Trophoblast cell (in vitro differentiated cells and primary cell): ENCODE data around the gene KRT3.

Source experiments
- DNase-seq, 2 donors: peaks; one replicate each; pipeline ENCODE4 v3.0.0-alpha.2; 2016
- H2AFZ ChIP-seq: 2 replicates; pipeline ENCODE4 v1.6.1; 2013; ENCODE audit warnings: low read length, moderate library complexity, mild to moderate bottlenecking; ENCODE audit not compliant: insufficient read depth, poor library complexity
- H2AK5ac ChIP-seq: 2 replicates; pipeline ENCODE4 v1.6.1; 2013; ENCODE audit warnings: mild to moderate bottlenecking, low read length
- H2BK120ac ChIP-seq: 2 replicates; pipeline ENCODE4 v1.6.1; 2013; ENCODE audit warnings: low read length, mild to moderate bottlenecking, moderate library complexity; ENCODE audit not compliant: insufficient read depth, poor library complexity
- H2BK12ac ChIP-seq: 2 replicates; pipeline ENCODE4 v1.6.1; 2013; ENCODE audit warnings: mild to moderate bottlenecking, low read length, moderate library complexity
- H2BK5ac ChIP-seq: 2 replicates; pipeline ENCODE4 v1.6.1; 2013; ENCODE audit warnings: low read length, low read depth, moderate library complexity, mild to moderate bottlenecking; ENCODE audit not compliant: poor library complexity
- H3K14ac ChIP-seq: 2 replicates; pipeline ENCODE4 v1.6.1; 2013; ENCODE audit warnings: mild to moderate bottlenecking, low read length
- H3K18ac ChIP-seq: 2 replicates; pipeline ENCODE4 v1.6.1; 2013; ENCODE audit warnings: mild to moderate bottlenecking, low read length
- H3K23ac ChIP-seq: 2 replicates; pipeline ENCODE4 v1.6.1; 2013; ENCODE audit warnings: low read length
- H3K27ac ChIP-seq: 2 replicates; pipeline ENCODE4 v1.5.1; 2013; ENCODE audit warnings: low read depth, mild to moderate bottlenecking, inconsistent platforms, low read length, moderate library complexity
- H3K27me3 ChIP-seq: 2 replicates; pipeline ENCODE4 v1.6.1; 2013; ENCODE audit warnings: inconsistent platforms, mild to moderate bottlenecking, low read length, moderate library complexity; ENCODE audit not compliant: insufficient read depth
- H3K36me3 ChIP-seq, 2 experiments: 1 replicate in 1 of 2; 2 replicates in 1 of 2; pipeline ENCODE4 v1.6.1; 2013; ENCODE audit warnings: low read length in 2 of 2, mild to moderate bottlenecking in 2 of 2, moderate library complexity in 1 of 2; ENCODE audit not compliant: insufficient read depth in 2 of 2, control insufficient read depth in 1 of 2
- H3K4ac ChIP-seq: 2 replicates; pipeline ENCODE4 v1.6.1; 2013; ENCODE audit warnings: low read depth, mild to moderate bottlenecking, low read length, moderate library complexity
- H3K4me1 ChIP-seq, 2 experiments: 1 replicate in 1 of 2; 2 replicates in 1 of 2; pipeline ENCODE4 v1.6.1; 2013; ENCODE audit warnings: low read length in 2 of 2, mild to moderate bottlenecking in 2 of 2, moderate library complexity in 1 of 2; ENCODE audit not compliant: insufficient read depth in 2 of 2, control insufficient read depth in 1 of 2
- H3K4me2 ChIP-seq: 2 replicates; pipeline ENCODE4 v1.6.1; 2013; ENCODE audit warnings: inconsistent platforms, mild to moderate bottlenecking, low read length, moderate library complexity
- H3K4me3 ChIP-seq: 2 replicates; pipeline ENCODE4 v1.5.1; 2013; ENCODE audit warnings: mild to moderate bottlenecking, low read depth, low read length, inconsistent platforms
- H3K79me1 ChIP-seq: one replicate; pipeline ENCODE4 v1.6.1; 2013; ENCODE audit warnings: low read length
- H3K79me2 ChIP-seq: 2 replicates; pipeline ENCODE4 v1.6.1; 2013; ENCODE audit warnings: low read length, mild to moderate bottlenecking; ENCODE audit not compliant: control insufficient read depth, insufficient read depth, poor library complexity
- H3K9ac ChIP-seq: 2 replicates; pipeline ENCODE4 v1.6.1; 2013; ENCODE audit warnings: mild to moderate bottlenecking, low read length
- H3K9me3 ChIP-seq: 2 replicates; pipeline ENCODE4 v1.6.1; 2013; ENCODE audit warnings: low read depth, mild to moderate bottlenecking, control low read depth, inconsistent platforms, low read length; ENCODE audit not compliant: insufficient read depth
- H4K12ac ChIP-seq: 2 replicates; pipeline ENCODE4 v1.6.1; 2013; ENCODE audit warnings: low read depth, mild to moderate bottlenecking, low read length, moderate library complexity
- H4K8ac ChIP-seq: 2 replicates; pipeline ENCODE4 v1.6.1; 2013; ENCODE audit warnings: low read depth, mild to moderate bottlenecking, low read length, moderate library complexity
- H4K91ac ChIP-seq: one replicate; pipeline ENCODE4 v1.6.1; 2013; ENCODE audit warnings: low read depth, mild to moderate bottlenecking, low read length, moderate library complexity
- WGBS: extraction: QIAGEN DNeasy Blood & Tissue Kit; methylation state at CpG from one replicate; pipeline ENCODE4 v1.1.7; 2013; ENCODE audit warnings: missing lambda C conversion rate; ENCODE audit not compliant: insufficient read length, insufficient coverage; ENCODE audit errors: extremely low coverage; 5-methylcytosine and 5-hydroxymethylcytosine counted together

The KRT3 gene

GRCh38 chr12:52828156-52828555 is 32.2 kb upstream of the KRT3 start:
- H3K27ac ChIP-seq = no peak overlapping the region

DNA sequence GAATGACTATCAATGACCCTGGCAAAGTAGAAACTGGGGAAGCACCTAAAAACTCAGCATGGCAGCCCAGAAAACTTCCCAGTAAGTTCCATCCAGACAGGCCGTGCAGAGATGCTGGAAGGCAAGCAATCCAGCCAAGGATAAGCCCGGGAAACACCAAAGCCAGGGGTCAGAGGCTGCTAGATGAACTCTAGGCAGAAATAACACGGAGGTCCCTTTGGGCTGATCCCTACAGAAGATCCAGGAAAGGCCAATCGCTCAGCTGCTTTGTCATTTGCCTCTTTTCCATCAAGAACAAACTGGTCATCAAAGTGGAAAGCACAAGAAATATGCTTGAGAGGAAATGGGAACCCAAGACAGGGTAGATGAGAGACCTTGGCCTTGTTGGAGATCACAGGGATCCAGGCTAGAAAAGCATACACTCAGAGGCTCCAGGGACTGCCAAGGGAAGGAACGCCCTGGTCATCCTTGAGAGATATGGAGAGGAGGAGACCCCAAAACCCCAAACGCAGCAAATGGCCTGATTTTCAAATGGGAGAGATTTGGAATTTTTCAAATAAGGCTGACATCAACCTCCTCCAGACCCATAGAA is 31.7 kb upstream of the KRT3 start:
- Histone ChIP-seq H3K79me1 (no peaks in the 10 kb centered on the region), H3K4me1 (peaks cover 0 to 2% of the 10 kb centered on the region in 2 experiments), H2AFZ (no peak overlapping the region), H4K8ac (no peak overlapping the region), H3K4ac (no peak overlapping the region), H2BK120ac (no peak overlapping the region), H3K18ac (no peak overlapping the region), H3K4me2 (no peak overlapping the region), H3K23ac (no peak overlapping the region), H3K36me3 (no peaks in the 10 kb centered on the region), H3K9ac (no peak overlapping the region), H2AK5ac (no peak overlapping the region), H3K27ac (no peak overlapping the region), H2BK5ac (no peak overlapping the region), H3K14ac (no peak overlapping the region), H4K12ac (no peak overlapping the region), H3K4me3 (no peak overlapping the region), H2BK12ac (no peak overlapping the region), H3K27me3 (no peaks in the 10 kb centered on the region), H4K91ac (no peak overlapping the region), H3K9me3 (peaks cover 2% of the 10 kb centered on the region), H3K79me2 (no peaks in the 10 kb centered on the region)
- no CpG with 5 or more reads among the region's 6 CpGs for WGBS
- DNase-seq = no peak

More at GRCh38 chr12:52828156-52828555, 32.2 kb upstream of the KRT3 start:
- no peak overlapping the region for H2BK5ac ChIP-seq
- no peak overlapping the region for H3K4ac ChIP-seq
- no peak overlapping the region for H2BK120ac ChIP-seq
- no peaks in the 10 kb centered on the region for H3K79me2 ChIP-seq
- H2BK12ac ChIP-seq = no peak overlapping the region
- no peak overlapping the region for H3K4me3 ChIP-seq
- H2AK5ac ChIP-seq = no peak overlapping the region
- no peak overlapping the region for H3K14ac ChIP-seq
- H4K12ac ChIP-seq = no peak overlapping the region
- H4K91ac ChIP-seq = no peak overlapping the region
- no peak for DNase-seq
- H3K23ac ChIP-seq = no peak overlapping the region
- H3K36me3 ChIP-seq = no peaks in the 10 kb centered on the region
- peaks cover 0 to 2% of the 10 kb centered on the region in 2 experiments for H3K4me1 ChIP-seq
- no peak overlapping the region for H2AFZ ChIP-seq
- H4K8ac ChIP-seq = no peak overlapping the region
- H3K9me3 ChIP-seq = peaks cover 2% of the 10 kb centered on the region
- H3K27me3 ChIP-seq = no peaks in the 10 kb centered on the region
- H3K9ac ChIP-seq = no peak overlapping the region
- no peaks in the 10 kb centered on the region for H3K79me1 ChIP-seq
- H3K4me2 ChIP-seq = no peak overlapping the region
- no peak overlapping the region for H3K18ac ChIP-seq

- Histone ChIP-seq H3K4me1 (peaks cover 0 to 2% of the 10 kb centered on the region in 2 experiments), H2BK120ac (no peak overlapping the region), H3K79me1 (no peaks in the 10 kb centered on the region), H3K18ac (no peak overlapping the region), H2BK5ac (no peak overlapping the region), H4K12ac (no peak overlapping the region), H2BK12ac (no peak overlapping the region), H3K27ac (no peak overlapping the region), H3K79me2 (no peaks in the 10 kb centered on the region), H2AK5ac (no peak overlapping the region), H3K23ac (no peak overlapping the region), H3K9ac (no peak overlapping the region), H4K91ac (no peak overlapping the region), H3K4me2 (no peak overlapping the region), H3K27me3 (no peaks in the 10 kb centered on the region), H2AFZ (no peak overlapping the region), H4K8ac (no peak overlapping the region), H3K4ac (no peak overlapping the region), H3K9me3 (no peaks in the 10 kb centered on the region), H3K4me3 (peak overlapping the region; percentile 33), H3K14ac (no peak overlapping the region), H3K36me3 (no peaks in the 10 kb centered on the region)
- no CpG with 5 or more reads among the region's 11 CpGs for WGBS
- DNase-seq = peak; percentile 16 to 62
Observed at GRCh38 chr12:52826611-52827498, 30.9 kb upstream of the KRT3 start.

DNA sequence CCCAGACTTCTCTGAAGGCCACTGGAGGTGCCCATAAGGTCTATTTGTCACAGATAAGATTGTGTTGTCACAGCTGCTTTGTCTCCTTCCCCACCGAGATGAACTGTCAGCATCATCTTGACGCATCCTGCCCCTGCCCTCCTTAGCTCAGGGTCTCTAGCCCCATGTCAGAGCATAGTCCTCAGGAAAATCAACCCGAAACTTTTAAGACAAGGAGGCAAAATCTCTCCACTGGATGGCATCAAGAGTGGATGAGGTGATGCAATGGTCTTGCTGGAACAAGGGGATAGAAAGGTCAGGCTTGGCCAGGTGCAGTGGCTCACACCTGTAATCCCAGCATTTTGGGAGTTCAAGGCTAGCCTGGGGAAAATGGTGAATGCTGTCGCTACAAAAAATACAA is 30.0 kb upstream of the KRT3 start:
- H2AK5ac ChIP-seq = no peak overlapping the region
- no peak overlapping the region for H3K4me3 ChIP-seq
- H3K9ac ChIP-seq = no peak overlapping the region
- H3K79me2 ChIP-seq = no peaks in the 10 kb centered on the region
- no peak overlapping the region for H2AFZ ChIP-seq
- H3K36me3 ChIP-seq = no peaks in the 10 kb centered on the region
- no peak overlapping the region for H2BK120ac ChIP-seq
- no peak overlapping the region for H3K14ac ChIP-seq
- H3K18ac ChIP-seq = no peak overlapping the region
- no peak overlapping the region for H2BK5ac ChIP-seq
- no peak overlapping the region for H3K4me2 ChIP-seq
- no CpG with 5 or more reads among the region's 4 CpGs for WGBS
- H3K4me1 ChIP-seq = peaks cover 0 to 2% of the 10 kb centered on the region in 2 experiments
- no peaks in the 10 kb centered on the region for H3K79me1 ChIP-seq
- H4K91ac ChIP-seq = no peak overlapping the region
- H3K4ac ChIP-seq = no peak overlapping the region
- no peak for DNase-seq
- no peak overlapping the region for H3K27ac ChIP-seq
- no peak overlapping the region for H3K23ac ChIP-seq
- H4K12ac ChIP-seq = no peak overlapping the region
- H3K9me3 ChIP-seq = no peaks in the 10 kb centered on the region
- H3K27me3 ChIP-seq = no peaks in the 10 kb centered on the region
- H4K8ac ChIP-seq = no peak overlapping the region
- H2BK12ac ChIP-seq = no peak overlapping the region
